Ascending aorta (tissue), 2 donors: ENCODE measurements around the gene MET. TPM values are rescaled to one million over a fixed set of nuclear protein-coding genes. Genes with fewer than 3 reads are reported as not detected.

Experiments used
- DNase-seq, 2 donors: peaks; one replicate each; pipeline ENCODE4 v3.0.0-alpha.2; 2019; ENCODE audit warnings: low spot score in 2 of 2
- H3K27ac ChIP-seq, 2 donors: fragments of 200-600 bp; sonication (generic); one replicate each; pipeline ENCODE4 v1.5.1; 2016 to 2017; ENCODE audit warnings: mild to moderate bottlenecking in 1 of 2
- H3K27me3 ChIP-seq: fragments of 200-600 bp; sonication (generic); one replicate; pipeline ENCODE4 v1.5.1; 2017
- H3K36me3 ChIP-seq, 2 donors: fragments of 200-600 bp; sonication (generic); one replicate each; pipeline ENCODE4 v1.5.1; 2016
- H3K4me1 ChIP-seq, 2 donors: fragments of 200-600 bp; sonication (generic); one replicate each; pipeline ENCODE4 v1.5.1; 2016 to 2017; ENCODE audit warnings: mild to moderate bottlenecking in 1 of 2
- H3K4me3 ChIP-seq, 2 donors: fragments of 200-600 bp; sonication (generic); one replicate each; pipeline ENCODE4 v1.5.1; 2016 to 2017; ENCODE audit warnings: mild to moderate bottlenecking in 1 of 2
- H3K9me3 ChIP-seq, 2 donors: fragments of 200-600 bp; sonication (generic); one replicate each; pipeline ENCODE4 v1.5.1; 2016
- CTCF ChIP-seq, 3 experiments: fragments of 200-600 bp in 2 of 3; fragments of 450-650 bp in 1 of 3; sonication (generic) in 2 of 3; IDR thresholded peaks; one replicate each; pipeline ENCODE4 v1.5.1; 2016 to 2019; ENCODE audit warnings: antibody characterized with exemption in 3 of 3, mild to moderate bottlenecking in 1 of 3, moderate library complexity in 1 of 3
- intact Hi-C: fragments of 100-400 bp; cut with DNase I; formaldehyde crosslinking; loops from one replicate; pipeline ENCODE4 v1.15.1; 2023
- total RNA-seq: library from RNA; depleted of rRNA; stranded (reverse); fragments of >200 nt; gene quantifications from one replicate; pipeline ENCODE4 v1.1.0, GENCODE V29; 2016

Gene MET
- total RNA-seq, 1 donor from 2014 or later = 29.5 TPM

- Histone ChIP-seq H3K27me3 (no peaks in the 10 kb centered on the region), H3K27ac (no peak overlapping the region), H3K36me3 (no peaks in the 10 kb centered on the region), H3K4me1 (no peaks in the 10 kb centered on the region), H3K9me3 (no peaks in the 10 kb centered on the region), H3K4me3 (no peak overlapping the region)
- intact Hi-C loops = no loop called here
- no peak for DNase-seq
- no peak for TF ChIP-seq CTCF (IDR thresholded peaks at IDR 0.05)
Observed at GRCh38 chr7:116842371-116842770, 170.4 kb downstream of the MET start.

- DNase-seq = no peak
- Histone ChIP-seq H3K27ac (peak overlapping the region; percentile 48 to 57), H3K9me3 (no peaks in the 10 kb centered on the region), H3K36me3 (no peaks in the 10 kb centered on the region), H3K4me3 (peak overlapping the region; percentile 24 to 59), H3K4me1 (no peaks in the 10 kb centered on the region), H3K27me3 (no peaks in the 10 kb centered on the region)
- intact Hi-C loops = no loop called here
- no peak for TF ChIP-seq CTCF (IDR thresholded peaks at IDR 0.05)
Observed at GRCh38 chr7:116843378-116843777, 171.4 kb downstream of the MET start.

Other genes starting within 250 kb of the MET start
- 92.6 TPM for gene CAV2, start 172.5 kb upstream of the MET start, total RNA-seq
- 156 TPM for gene CAV1, start 147.2 kb upstream of the MET start, total RNA-seq
- gene CAPZA2, start 190.4 kb downstream of the MET start, total RNA-seq = 80.5 TPM